Thyroid gland (tissue), 4 donors: ENCODE results near the gene WDR7. TPM values are rescaled to one million over a fixed set of nuclear protein-coding genes. Genes with fewer than 3 reads are reported as not detected.

Source experiments
- DNase-seq, 2 donors: peaks; one replicate each; pipeline ENCODE4 v3.0.0-alpha.2; 2019
- H3K27ac ChIP-seq, 3 donors: fragments of 200-600 bp; sonication (generic); 1 replicate in 2 of 3; 2 replicates in 1 of 3; pipeline ENCODE4 v1.5.1; 2016 to 2019; ENCODE audit warnings: mild to moderate bottlenecking in 1 of 3, moderate library complexity in 1 of 3
- H3K27me3 ChIP-seq: fragments of 200-600 bp; sonication (generic); one replicate; pipeline ENCODE4 v1.5.1; 2019
- H3K36me3 ChIP-seq, 2 donors: fragments of 200-600 bp; sonication (generic); one replicate each; pipeline ENCODE4 v1.5.1; 2016 to 2019
- H3K4me1 ChIP-seq, 2 donors: fragments of 200-600 bp; sonication (generic); one replicate each; pipeline ENCODE4 v1.5.1; 2017 to 2019
- H3K4me3 ChIP-seq, 3 donors: fragments of 200-600 bp; sonication (generic); replicated peaks in 1 of 3; 1 replicate in 2 of 3; 2 replicates in 1 of 3; pipeline ENCODE4 v1.5.1; 2016; ENCODE audit warnings: mild to moderate bottlenecking in 1 of 3
- H3K9me3 ChIP-seq: fragments of 200-600 bp; sonication (generic); one replicate; pipeline ENCODE4 v1.5.1; 2017
- POLR2A ChIP-seq, 2 donors: fragments of 450-650 bp; IDR thresholded peaks; one replicate each; pipeline ENCODE4 v1.6.1; 2017; ENCODE audit warnings: antibody characterized with exemption in 2 of 2, mild to moderate bottlenecking in 2 of 2, moderate library complexity in 1 of 2
- WGBS, 2 donors: methylation state at CpG; one replicate each; pipeline ENCODE4 v1.1.5; 2017; 5-methylcytosine and 5-hydroxymethylcytosine counted together
- intact Hi-C: fragments of 100-400 bp; cut with DNase I; formaldehyde crosslinking; loops from one replicate; pipeline ENCODE4 v1.15.1; 2023
- total RNA-seq, 4 donors: library from RNA; depleted of rRNA; stranded (reverse); fragments of >200 nt; gene quantifications; one replicate each; pipeline ENCODE4 v1.2.3, GENCODE V29; 2016
- TF ChIP-seq, protein P1 (sequence below), 6 experiments: fragments of 200-600 bp in 3 of 6; fragments of 450-650 bp in 3 of 6; sonication (generic) in 3 of 6; IDR thresholded peaks; one replicate each; pipeline ENCODE4 v1.5.1; 2016 to 2019; ENCODE audit warnings: antibody characterized with exemption in 6 of 6, mild to moderate bottlenecking in 2 of 6, inconsistent platforms in 1 of 6, moderate library complexity in 1 of 6

WDR7 gene
- total RNA-seq, 4 donors from 2014 or later, result 42.0 to 88.8 (median 49.6) TPM

DNA sequence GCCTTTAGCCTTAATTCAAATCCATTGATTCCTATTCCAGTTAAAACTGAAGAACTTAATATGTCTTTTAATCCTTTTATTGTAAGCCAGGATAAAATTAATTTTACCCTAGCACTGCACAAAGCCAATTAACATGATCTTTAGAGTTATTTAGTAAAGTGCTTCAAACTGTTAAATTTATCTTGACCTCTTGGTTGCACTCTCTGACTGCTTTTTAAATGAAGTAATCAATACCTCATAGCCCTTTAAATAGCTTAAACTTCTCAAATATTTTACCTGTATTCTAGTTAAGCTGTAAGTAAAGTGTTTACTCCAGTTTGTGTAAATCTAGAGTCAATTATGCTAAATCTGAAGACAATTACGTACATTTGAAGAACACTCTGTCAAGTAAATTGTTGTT is 221.0 kb downstream of the WDR7 start:
- TF ChIP-seq, protein P1, sequence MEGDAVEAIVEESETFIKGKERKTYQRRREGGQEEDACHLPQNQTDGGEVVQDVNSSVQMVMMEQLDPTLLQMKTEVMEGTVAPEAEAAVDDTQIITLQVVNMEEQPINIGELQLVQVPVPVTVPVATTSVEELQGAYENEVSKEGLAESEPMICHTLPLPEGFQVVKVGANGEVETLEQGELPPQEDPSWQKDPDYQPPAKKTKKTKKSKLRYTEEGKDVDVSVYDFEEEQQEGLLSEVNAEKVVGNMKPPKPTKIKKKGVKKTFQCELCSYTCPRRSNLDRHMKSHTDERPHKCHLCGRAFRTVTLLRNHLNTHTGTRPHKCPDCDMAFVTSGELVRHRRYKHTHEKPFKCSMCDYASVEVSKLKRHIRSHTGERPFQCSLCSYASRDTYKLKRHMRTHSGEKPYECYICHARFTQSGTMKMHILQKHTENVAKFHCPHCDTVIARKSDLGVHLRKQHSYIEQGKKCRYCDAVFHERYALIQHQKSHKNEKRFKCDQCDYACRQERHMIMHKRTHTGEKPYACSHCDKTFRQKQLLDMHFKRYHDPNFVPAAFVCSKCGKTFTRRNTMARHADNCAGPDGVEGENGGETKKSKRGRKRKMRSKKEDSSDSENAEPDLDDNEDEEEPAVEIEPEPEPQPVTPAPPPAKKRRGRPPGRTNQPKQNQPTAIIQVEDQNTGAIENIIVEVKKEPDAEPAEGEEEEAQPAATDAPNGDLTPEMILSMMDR (IDR thresholded peaks at IDR 0.05), result no peak
- TF ChIP-seq POLR2A (IDR thresholded peaks at IDR 0.05), result no peak
- no peaks in the 10 kb centered on the region for H3K27me3 ChIP-seq
- no peak overlapping the region for H3K4me3 ChIP-seq
- no peak overlapping the region for H3K27ac ChIP-seq
- no peaks in the 10 kb centered on the region for H3K36me3 ChIP-seq
- H3K4me1 ChIP-seq, result no peaks in the 10 kb centered on the region
- 95 to 98% methylated on average over 1 of the region's 1 CpG for WGBS, 2 donors
- intact Hi-C loops, result no loop called here
- DNase-seq, result no peak
- H3K9me3 ChIP-seq, result no peaks in the 10 kb centered on the region

DNA sequence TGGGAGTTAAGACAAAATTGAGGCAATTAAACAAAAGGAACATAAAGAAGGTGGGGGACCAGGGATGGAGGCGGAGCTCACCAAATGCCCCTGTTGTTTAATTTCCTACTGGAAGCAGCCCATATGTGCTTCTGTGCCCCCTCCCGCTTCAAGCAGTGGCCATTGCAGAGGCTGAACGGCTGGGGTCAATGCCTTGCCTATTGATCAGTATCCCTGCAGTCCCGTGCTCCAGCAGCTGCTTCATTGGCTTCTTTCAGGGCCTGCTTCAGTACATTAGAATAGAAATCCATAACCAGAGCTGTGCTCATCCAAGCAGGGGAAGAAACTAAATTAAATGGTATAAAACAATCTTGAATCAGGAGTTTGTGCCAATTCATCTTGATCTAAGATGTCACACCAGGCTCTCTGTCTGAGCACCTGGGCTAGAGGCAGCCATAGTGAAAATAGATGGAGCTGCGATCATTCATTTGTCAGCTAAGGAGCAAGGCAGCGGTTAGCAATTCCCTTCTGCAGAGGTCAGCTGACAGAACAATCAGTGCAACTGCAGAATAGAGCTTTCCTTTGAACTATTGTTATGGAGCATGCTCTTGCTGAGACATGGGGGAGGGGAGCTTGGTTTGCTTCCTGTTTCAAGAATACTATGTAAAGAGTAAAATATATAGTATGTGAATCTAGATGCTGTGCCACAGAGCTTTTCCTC is 222.4 kb downstream of the WDR7 start:
- Histone ChIP-seq H3K4me1 (no peaks in the 10 kb centered on the region), H3K36me3 (no peaks in the 10 kb centered on the region), H3K4me3 (no peak overlapping the region), H3K27me3 (no peaks in the 10 kb centered on the region), H3K9me3 (no peaks in the 10 kb centered on the region), H3K27ac (no peak overlapping the region)
- intact Hi-C loops, result no loop called here
- TF ChIP-seq POLR2A (IDR thresholded peaks at IDR 0.05), result no peak
- TF ChIP-seq, protein P1 (IDR thresholded peaks at IDR 0.05), result no peak
- no peak for DNase-seq
- 73 to 75% methylated on average over 6 of the region's 6 CpGs for WGBS, 2 donors

DNA sequence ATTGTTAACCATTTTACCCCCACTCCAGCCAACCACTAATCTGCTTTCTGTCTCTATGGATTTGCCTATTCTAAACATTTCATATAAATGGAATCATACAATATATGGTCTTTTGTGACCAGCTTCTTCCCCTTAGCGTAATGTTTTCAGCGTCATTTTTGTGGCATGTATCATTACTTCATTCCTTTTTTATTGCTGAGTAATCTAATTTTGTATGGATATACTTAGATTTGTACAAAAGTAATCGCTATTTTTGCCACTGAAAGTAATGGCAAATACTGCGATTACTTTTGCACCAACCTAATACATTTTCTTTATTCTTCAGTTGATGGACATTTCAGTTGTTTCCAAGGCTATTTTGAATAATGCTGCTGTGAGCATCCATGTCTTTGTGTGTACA is 227.6 kb downstream of the WDR7 start:
- DNase-seq, result no peak
- no peak for TF ChIP-seq POLR2A (IDR thresholded peaks at IDR 0.05)
- TF ChIP-seq, protein P1 (IDR thresholded peaks at IDR 0.05), result no peak
- no peaks in the 10 kb centered on the region for H3K4me1 ChIP-seq
- H3K4me3 ChIP-seq, result no peak overlapping the region
- WGBS, 2 donors, result 96 to 99% methylated on average over 4 of the region's 4 CpGs
- no peaks in the 10 kb centered on the region for H3K9me3 ChIP-seq
- intact Hi-C loops, result no loop called here
- H3K36me3 ChIP-seq, result no peaks in the 10 kb centered on the region
- H3K27ac ChIP-seq, result no peak overlapping the region
- H3K27me3 ChIP-seq, result no peaks in the 10 kb centered on the region

DNA sequence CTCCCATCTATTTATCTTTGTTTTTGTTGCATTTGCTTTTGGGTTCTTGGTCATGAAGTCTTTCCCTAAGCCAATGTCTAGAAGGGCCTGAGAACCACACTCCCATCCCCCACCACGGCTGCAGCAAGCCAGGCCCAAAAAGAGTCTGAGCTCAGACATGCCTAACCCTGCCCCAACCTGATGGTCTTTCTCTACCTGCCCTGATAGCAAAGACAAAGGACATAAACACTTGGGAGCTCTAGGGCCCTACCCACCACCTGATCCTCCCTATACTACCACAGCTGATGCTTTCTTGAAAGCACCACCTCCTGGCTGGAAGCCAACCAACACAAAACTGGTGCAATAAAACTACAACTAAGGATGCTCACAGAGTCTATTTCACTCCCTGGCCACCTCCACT is 233.4 kb downstream of the WDR7 start:
- no peaks in the 10 kb centered on the region for H3K27me3 ChIP-seq
- no peak for DNase-seq
- no peaks in the 10 kb centered on the region for H3K4me1 ChIP-seq
- 86 to 96% methylated on average over 1 of the region's 1 CpG for WGBS, 2 donors
- no peaks in the 10 kb centered on the region for H3K9me3 ChIP-seq
- no peak for TF ChIP-seq POLR2A (IDR thresholded peaks at IDR 0.05)
- TF ChIP-seq, protein P1 (IDR thresholded peaks at IDR 0.05), result no peak
- H3K36me3 ChIP-seq, result no peaks in the 10 kb centered on the region
- intact Hi-C loops, result no loop called here
- no peak overlapping the region for H3K4me3 ChIP-seq
- H3K27ac ChIP-seq, result no peak overlapping the region

DNA sequence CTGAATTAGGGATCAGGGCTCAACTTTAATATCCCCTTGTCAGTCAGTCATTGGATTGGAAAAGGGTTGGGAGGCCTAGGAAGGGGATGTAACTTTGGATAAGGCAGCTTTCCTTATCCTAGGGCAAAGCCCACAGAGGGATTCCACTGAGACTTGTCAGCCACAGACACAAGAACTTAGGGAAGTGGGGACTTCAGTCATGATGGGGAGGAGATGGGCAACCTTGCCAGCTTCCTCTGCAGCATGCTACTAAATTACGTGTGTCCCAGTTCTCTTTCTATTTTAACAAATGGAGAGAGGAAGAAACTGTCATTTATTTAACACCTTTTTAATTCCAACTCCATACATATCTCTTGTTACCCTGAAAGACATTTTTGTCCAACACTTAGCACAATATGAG is 237.8 kb downstream of the WDR7 start:
- Histone ChIP-seq H3K4me1 (no peaks in the 10 kb centered on the region), H3K4me3 (no peak overlapping the region), H3K9me3 (no peaks in the 10 kb centered on the region), H3K27ac (no peak overlapping the region), H3K27me3 (no peaks in the 10 kb centered on the region), H3K36me3 (no peaks in the 10 kb centered on the region)
- TF ChIP-seq, protein P1 (IDR thresholded peaks at IDR 0.05), result no peak
- no peak for TF ChIP-seq POLR2A (IDR thresholded peaks at IDR 0.05)
- no peak for DNase-seq
- WGBS, 2 donors, result 85 to 87% methylated on average over 1 of the region's 1 CpG
- intact Hi-C loops, result no loop called here
